ENCODE data around the gene TMEM170B. TPM values are rescaled to one million over a fixed set of nuclear protein-coding genes. Genes with fewer than 3 reads are reported as not detected.

Gene TMEM170B
- total and polyA plus RNA-seq, 9 of the 15 experiments (the other 6 are each of a cell fraction or from before 2014, with no cell fraction given) = 0.03 to 0.11 (median 0.07) TPM

DNA sequence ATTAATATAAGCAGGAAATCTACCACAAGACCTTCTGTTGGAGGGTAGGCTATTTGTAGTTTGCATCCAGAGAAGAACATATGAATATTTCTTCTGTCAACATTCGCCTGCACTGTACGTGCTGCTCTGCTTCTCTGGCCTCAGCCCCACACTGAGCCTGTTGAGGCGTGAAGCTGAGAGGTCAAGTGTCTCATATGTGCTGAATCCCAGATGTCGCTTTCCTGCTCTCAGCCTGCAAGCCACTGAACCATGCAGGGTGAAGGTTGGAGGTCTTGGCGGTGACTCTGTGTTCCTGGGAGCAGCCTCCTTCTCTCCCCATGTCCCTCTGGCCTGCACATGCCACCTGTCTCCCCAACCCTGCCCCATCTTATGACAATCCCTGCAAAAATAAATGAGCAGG is 83.6 kb downstream of the TMEM170B start (continued):
- TF ChIP-seq ILK (tag; IDR thresholded peaks at IDR 0.05; ENCODE audit: borderline replicate concordance, low read depth) = no peak
- TF ChIP-seq YY1 (IDR thresholded peaks at IDR 0.05; ENCODE audit: borderline replicate concordance in 1 of 3, control insufficient read depth in 1 of 3, extremely low read depth in 1 of 3, insufficient read depth in 3 of 3, insufficient read length in 1 of 3, insufficient replicate concordance in 2 of 3, low read depth in 1 of 3, low read length in 2 of 3) = no peak
- no peak for TF ChIP-seq THRAP3 (IDR thresholded peaks at IDR 0.05; ENCODE audit: borderline replicate concordance)
- TF ChIP-seq, protein P1, sequence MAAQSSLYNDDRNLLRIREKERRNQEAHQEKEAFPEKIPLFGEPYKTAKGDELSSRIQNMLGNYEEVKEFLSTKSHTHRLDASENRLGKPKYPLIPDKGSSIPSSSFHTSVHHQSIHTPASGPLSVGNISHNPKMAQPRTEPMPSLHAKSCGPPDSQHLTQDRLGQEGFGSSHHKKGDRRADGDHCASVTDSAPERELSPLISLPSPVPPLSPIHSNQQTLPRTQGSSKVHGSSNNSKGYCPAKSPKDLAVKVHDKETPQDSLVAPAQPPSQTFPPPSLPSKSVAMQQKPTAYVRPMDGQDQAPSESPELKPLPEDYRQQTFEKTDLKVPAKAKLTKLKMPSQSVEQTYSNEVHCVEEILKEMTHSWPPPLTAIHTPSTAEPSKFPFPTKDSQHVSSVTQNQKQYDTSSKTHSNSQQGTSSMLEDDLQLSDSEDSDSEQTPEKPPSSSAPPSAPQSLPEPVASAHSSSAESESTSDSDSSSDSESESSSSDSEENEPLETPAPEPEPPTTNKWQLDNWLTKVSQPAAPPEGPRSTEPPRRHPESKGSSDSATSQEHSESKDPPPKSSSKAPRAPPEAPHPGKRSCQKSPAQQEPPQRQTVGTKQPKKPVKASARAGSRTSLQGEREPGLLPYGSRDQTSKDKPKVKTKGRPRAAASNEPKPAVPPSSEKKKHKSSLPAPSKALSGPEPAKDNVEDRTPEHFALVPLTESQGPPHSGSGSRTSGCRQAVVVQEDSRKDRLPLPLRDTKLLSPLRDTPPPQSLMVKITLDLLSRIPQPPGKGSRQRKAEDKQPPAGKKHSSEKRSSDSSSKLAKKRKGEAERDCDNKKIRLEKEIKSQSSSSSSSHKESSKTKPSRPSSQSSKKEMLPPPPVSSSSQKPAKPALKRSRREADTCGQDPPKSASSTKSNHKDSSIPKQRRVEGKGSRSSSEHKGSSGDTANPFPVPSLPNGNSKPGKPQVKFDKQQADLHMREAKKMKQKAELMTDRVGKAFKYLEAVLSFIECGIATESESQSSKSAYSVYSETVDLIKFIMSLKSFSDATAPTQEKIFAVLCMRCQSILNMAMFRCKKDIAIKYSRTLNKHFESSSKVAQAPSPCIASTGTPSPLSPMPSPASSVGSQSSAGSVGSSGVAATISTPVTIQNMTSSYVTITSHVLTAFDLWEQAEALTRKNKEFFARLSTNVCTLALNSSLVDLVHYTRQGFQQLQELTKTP (IDR thresholded peaks at IDR 0.05; ENCODE audit: low read depth in 1 of 2, partially characterized antibody in 2 of 2) = no peak
- TF ChIP-seq, protein P2, sequence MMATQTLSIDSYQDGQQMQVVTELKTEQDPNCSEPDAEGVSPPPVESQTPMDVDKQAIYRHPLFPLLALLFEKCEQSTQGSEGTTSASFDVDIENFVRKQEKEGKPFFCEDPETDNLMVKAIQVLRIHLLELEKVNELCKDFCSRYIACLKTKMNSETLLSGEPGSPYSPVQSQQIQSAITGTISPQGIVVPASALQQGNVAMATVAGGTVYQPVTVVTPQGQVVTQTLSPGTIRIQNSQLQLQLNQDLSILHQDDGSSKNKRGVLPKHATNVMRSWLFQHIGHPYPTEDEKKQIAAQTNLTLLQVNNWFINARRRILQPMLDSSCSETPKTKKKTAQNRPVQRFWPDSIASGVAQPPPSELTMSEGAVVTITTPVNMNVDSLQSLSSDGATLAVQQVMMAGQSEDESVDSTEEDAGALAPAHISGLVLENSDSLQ (IDR thresholded peaks at IDR 0.05) = no peak
- TF ChIP-seq MAFG (tag; conservative IDR thresholded peaks at IDR 0.05) = no peak
- TF ChIP-seq XRCC3 (IDR thresholded peaks at IDR 0.05) = no peak
- TF ChIP-seq ZNF696 (CRISPR knock-in tag; conservative IDR thresholded peaks at IDR 0.05) = no peak
- TF ChIP-seq, protein P3, sequence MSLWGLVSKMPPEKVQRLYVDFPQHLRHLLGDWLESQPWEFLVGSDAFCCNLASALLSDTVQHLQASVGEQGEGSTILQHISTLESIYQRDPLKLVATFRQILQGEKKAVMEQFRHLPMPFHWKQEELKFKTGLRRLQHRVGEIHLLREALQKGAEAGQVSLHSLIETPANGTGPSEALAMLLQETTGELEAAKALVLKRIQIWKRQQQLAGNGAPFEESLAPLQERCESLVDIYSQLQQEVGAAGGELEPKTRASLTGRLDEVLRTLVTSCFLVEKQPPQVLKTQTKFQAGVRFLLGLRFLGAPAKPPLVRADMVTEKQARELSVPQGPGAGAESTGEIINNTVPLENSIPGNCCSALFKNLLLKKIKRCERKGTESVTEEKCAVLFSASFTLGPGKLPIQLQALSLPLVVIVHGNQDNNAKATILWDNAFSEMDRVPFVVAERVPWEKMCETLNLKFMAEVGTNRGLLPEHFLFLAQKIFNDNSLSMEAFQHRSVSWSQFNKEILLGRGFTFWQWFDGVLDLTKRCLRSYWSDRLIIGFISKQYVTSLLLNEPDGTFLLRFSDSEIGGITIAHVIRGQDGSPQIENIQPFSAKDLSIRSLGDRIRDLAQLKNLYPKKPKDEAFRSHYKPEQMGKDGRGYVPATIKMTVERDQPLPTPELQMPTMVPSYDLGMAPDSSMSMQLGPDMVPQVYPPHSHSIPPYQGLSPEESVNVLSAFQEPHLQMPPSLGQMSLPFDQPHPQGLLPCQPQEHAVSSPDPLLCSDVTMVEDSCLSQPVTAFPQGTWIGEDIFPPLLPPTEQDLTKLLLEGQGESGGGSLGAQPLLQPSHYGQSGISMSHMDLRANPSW (CRISPR knock-in tag; IDR thresholded peaks at IDR 0.05) = no peak

Measured in K562 (cell line).